GM19351 (cell line): ENCODE measurements around the gene CSRP2.

Experiments used
- ATAC-seq: cut with Tn5 transposase; IDR thresholded peaks from one replicate; pipeline ENCODE4 v1.9.1; 2021; ENCODE audit warnings: mild to moderate bottlenecking, moderate library complexity; ENCODE audit not compliant: unreplicated experiment

CSRP2 gene

DNA sequence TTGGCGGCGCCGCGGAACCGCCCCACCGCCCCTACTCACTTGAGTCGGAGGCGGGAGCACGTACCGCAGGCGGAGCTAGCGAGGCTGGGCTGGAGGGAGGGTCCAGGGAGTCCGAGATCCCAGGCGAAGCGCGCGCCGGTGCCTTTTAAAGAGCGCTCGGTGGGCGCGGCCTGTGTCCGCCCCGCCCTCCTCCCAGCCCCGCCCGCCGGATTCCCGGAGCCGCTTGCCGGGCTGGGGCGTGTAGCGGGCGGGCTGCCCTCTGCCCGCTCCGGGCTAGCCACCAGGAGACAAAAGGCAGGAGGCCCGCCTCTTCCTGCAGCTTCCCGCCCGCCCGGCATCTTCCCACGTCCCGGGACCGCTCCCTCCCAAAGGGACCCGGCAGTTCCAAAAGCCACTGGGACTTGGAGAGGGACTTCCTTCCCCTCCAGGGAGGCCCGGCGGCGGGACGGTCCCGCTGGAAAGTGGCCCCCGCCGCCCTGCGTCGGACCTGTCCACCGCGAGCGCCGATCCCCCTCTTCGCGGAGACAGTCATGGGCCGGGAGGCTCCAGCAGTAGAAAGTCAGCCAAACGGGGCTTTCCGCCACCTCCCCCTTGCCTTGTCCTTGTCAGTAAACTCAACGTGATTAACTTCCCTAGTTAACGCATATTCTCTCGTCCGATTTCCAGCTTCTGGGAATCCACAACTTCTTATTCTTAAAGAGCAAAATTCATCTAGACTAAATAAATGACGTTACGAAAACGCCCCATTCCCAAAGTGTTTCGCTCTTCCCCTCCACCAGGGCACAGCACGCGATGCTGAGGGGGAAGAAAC lies at the start of gene CSRP2:
Gene CSRP2 (minus strand): TSS at position 121 of the 811 bp plus-strand sequence. CDS start 12,759 bp downstream, outside the sequence.
- peak; percentile 88 for ATAC-seq

DNA sequence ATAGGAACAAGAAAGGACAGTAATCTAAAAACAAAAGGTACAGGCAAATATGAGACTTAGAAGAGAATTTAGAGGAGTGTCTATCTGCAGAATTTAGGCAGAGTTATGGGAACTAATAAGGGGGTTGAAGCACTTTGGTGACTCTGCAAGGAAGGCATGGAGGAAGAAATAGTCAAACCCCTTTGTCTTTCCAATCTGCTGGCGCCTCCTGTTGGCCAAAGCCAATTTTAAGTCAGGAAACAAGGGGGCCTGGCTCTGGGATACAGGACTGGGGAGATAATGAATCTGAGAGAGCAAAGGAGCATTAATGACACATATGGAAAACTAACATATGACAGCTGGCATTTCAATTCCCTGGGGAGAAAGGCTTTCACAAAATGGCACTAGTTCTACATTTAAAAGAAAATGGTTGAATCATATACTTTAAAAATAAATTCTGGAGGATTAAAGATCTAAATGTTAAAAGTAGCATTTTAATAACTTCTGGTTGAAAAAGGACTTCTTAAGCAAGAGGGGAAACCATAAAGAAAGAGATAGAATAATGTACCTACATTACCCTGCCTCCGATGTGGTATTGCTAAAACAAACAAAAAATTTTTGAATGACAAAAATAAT lies 48.5 kb upstream of the CSRP2 start:
- ATAC-seq = no peak

DNA sequence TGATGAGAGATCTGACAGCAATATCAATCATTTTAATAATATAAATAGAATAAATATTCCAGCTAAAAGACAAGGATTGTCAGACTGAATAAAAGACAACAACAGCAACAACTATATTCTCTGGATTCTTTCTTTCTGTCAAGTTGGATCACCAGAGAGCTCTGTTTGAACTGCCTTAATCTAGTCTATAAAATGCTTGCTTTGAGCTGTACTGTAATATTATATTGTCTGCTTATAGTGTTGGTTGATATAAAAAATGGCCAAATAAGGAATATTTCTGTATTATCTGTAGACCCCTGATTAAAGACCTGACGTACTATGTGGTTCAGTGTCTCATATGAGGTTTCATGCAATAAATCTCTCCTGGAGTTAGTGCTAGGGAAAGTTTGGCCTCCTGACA lies 46.3 kb upstream of the CSRP2 start:
- ATAC-seq = no peak

DNA sequence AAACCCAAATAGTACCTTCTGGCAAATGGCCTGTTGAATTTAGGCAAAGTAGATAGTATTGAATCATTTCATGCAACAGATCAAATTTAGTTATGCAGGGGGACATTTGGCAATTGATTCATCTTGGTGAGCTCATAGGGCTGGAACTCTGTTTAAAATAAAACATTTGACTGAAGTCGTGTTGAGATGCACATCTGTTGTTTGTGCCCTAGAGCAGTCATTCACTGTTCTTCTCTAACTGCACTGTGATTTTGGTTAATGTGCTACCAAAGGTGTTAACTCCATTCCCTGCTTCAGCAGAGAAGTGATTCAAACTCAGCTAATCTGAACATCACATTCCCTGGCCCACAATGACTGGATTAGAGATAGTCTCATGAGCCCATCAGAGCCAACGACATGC lies 44.0 kb upstream of the CSRP2 start:
- no peak for ATAC-seq

DNA sequence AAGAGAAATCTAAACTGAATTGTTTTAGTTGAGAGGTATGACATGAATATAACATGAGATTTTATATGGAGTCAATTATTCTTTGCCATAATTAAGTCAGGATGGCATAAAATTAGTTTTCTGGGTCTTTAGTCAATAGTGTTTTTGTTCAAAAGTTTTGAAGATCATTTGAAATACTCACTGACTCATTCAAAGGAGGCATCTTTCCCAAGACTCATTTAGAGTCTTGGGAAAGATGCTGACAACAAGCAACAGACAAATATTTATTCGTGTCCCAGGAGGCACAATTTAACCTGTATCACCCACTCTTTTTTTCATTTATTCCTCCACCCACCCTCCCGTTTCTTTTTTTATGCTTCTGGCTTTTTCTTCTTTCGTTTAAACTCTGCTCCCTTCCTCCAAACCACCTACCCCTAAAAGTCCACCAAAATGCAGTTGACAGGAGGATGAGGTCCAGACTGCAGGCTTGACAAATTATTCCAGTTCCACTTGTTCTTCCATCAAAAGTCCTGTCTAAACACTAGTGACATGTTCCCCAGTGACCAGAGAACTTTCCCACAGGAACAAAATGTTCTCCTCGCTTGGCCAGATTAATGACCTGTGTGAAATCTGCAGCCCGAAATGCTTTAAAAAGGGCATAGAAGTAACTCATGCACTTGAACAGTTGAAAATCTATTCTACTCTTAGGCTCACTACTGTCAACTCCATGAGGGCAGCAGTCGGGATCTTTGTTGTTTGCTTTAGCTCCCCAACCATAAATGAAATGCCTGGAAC lies 43.3 kb upstream of the CSRP2 start:
- ATAC-seq = no peak

DNA sequence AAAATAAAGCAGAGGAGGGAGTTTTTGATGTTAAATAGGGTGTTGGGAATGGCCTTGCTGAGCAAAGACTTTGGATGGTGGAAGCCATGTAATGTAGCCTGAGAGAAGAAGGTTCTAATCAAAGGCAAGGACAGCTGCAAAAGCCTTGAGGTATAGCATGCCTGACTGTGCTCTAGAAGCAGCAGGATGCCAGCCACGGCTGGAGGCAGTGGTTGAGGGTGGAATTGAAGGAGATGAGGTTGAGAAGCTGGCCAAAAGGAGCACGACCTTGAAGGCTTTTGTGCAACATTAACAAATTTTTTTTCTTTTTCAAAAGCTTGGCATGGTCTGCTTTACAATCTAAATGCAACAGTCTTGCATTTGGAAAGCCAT lies 42.3 kb upstream of the CSRP2 start:
- ATAC-seq = no peak

DNA sequence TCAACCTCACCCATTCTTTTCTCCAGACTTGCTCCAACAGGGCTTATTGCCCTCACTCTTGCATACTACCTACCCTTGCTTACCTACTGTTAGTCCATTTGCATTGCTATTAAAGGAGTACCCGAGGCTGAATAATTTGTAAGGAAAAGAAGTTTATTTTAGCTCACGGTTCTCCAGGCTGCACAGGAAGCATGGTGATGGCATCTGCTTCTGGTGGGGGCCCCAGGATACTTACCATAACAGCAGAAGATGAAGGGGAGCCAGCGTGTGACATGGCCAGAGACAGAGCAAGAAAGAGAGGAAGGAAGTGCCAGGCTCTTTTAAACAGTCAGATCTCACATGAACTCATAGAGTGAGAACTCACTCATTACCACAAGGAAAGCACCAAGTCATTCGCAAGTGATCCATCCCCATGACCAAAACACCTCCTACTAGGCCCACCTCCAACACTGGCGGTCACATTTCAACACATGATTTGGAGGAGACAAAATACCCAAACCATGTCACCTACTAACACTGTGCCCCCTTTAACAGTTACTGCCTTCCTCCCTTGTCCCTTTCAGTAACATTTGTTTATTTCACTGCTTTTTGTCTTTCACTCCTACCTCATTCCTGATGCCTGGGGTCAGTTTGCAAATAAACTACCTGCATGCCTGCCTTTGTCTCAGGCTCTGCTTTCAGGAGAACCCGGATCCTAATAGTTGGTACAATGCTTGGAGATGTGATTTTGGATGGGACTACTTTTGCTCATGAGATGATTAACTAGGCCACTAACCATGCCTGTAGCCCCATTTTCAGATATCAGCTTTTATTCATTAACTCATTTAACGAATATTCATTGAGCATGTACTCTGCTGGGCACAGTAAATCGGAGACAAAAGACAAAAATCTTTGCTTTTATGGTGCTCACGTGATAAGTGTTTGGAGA lies 41.6 kb upstream of the CSRP2 start:
- peak; percentile 82 for ATAC-seq

DNA sequence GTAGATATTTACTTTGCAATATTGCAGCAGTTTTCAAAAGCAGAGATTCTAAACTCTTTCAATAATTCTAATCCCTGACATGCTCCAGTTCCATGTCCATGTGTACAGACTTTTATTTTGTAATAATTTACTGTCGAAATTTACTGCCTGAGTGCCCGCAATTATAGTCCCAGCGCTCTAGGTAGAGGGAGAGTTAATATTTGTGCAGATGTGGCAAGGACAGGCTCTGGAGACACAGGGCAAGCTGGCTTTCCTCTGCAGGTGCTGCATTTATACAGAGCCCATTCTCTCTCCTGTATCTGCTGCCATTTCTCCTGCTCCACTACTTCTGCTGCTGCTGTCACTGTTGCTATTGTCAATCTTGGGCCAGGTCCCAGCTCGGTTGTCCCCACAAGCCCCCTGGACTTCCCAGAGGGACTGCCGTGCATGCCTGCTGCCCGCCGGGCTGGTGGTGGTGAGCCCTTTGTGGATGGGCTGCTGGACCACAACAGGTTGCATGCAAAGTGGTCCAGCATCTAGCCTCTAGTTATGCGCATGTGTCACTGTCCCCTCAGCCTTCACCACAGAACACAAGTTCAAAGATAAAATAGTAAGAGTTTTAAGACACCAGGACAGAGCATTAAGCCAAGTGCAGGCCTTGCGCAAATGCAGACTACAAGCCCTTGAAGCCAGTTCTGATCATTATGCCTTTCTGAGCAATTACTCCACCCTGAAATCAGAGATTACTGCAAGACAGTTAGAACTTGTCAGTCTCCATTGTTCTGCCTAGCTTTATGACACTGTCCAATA lies 40.8 kb upstream of the CSRP2 start:
- ATAC-seq = no peak

DNA sequence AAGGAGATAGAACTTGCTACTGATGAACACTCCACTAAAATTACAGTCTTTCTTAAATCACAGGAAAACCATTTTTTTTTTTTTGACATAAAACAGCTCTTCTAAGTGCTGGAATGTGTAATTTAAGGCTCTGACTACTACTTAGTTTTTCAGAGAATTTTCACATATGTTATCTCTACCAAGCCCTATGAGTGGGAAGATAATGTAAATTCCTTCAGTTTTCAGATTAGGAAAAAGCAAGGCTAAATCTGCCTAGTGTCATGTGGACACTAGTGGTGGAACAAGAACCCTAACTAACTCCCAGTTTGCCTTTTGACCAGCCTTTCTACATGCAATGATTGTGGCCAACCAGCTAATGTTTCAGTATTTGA lies 37.3 kb upstream of the CSRP2 start:
- ATAC-seq = no peak

DNA sequence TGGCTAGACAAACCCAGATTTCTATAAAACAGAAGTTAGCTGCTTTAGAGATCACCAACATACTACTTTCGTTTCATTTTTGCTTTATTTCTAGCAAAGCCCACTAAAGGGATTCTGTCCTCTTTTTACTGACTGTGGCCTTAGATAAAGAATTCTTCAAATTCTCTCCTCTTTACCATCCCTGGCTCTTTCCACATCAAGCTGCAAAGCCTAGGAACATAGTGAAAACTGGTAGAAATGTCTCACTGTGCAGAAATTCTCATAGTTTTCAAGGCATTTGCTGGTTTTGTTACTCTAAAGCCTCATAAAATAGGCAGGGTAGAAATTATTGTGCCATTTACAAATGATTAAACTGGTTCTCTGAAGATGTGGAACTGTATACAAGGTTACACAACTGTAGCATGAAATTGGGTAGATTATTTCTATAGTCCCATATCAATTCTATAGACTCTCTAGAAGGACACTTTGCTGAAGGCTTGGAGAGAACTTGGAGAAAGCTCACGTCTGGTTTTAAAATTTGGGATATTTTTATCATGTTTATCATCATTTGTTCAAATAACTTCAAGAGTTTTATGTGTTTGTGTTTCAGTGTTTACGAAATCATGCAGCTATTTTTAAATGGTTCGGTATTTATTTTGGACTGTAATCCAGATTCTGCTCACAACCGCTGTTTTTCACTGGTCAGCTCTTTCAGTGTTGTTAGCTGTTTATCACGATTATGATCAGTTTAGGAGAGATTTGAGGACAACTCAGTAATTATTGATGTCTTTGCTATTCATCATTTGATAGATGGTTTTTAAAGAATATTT lies 36.7 kb upstream of the CSRP2 start:
- ATAC-seq = no peak

DNA sequence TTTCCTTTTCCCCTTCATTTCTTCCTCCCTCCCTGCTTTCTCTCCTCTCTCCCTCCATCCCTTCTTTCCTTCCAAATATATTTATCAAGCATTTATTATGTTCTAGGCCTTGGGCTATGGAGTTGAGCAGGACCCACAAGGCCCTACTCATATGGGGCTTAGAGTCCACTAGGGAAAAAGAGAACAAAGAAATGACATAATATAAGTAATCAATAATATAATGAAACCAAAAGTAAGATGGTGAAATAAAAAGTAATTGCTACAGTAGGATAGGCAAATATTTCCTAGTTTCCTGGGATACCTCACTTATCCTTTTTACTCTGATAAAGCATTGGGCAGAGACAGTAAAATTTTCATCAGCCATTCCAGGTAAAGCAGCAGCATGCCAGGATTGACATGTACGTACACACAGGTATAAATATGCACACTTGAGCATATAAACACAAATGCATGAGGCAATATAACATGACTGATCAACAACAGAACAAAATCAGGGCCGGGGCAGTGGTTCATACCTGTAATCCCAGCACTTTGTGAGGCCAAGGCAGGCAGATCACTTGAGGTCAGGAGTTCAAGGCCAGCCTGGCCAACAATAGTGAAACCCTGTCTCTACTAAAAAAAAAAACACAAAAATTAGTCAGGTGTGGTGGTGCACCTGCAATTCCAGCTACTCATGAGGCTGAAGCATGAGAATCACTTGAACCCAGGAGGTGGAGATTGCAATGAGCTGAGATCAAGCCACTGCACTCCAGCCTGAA lies 35.5 kb upstream of the CSRP2 start:
- no peak for ATAC-seq

DNA sequence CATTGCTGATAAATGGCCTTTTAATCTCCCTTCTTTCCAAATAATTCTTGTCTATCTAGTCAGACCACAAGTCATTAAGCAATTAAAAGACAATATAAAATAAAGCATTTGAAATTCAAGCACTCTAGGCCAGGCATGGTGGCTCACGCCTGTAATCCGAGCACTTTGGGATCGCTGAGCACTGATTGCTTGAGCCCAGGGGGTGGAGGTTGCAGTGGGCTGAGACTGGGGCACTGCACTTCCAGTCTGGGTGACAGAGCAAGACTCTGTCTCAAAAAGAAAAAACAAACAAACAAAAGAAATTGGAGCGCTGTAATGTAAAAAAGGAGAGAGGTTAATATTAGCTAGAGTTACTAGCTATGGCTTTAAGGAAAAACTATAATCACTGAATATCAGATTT lies 30.5 kb upstream of the CSRP2 start:
- no peak for ATAC-seq

DNA sequence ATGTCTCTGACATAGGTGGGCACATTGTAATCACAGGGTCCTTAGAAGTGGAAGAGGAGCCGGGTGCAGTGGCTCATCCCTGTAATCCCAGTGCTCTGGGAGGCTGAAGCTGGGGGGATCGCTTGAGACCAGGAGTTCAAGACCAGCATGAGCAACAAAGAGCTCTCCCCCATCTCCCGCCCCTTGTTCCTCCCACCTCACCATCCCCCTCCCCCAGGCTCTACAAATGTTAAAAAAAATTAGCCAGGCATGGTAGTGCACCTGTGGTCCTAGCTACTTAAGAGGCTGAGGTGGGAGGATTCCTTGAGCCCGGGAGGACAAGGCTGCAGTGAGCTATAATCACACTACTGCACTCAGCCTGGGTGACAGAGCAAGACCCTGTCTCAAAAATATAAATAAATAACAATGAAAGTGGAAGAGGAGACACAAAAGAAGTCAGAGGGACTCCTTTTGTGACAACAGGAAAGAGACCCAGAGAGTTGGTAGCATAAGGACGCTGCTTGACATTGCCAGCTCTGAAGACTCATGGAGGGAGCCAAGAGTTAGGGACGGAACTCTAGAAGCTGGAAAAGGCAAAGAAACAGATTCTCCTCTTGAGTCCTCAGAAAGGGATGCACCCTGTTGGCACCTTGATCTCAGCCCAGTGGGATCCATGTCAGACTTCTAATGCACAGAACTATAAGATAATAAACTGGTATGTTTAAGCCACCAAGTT lies 29.6 kb upstream of the CSRP2 start:
- ATAC-seq = no peak

DNA sequence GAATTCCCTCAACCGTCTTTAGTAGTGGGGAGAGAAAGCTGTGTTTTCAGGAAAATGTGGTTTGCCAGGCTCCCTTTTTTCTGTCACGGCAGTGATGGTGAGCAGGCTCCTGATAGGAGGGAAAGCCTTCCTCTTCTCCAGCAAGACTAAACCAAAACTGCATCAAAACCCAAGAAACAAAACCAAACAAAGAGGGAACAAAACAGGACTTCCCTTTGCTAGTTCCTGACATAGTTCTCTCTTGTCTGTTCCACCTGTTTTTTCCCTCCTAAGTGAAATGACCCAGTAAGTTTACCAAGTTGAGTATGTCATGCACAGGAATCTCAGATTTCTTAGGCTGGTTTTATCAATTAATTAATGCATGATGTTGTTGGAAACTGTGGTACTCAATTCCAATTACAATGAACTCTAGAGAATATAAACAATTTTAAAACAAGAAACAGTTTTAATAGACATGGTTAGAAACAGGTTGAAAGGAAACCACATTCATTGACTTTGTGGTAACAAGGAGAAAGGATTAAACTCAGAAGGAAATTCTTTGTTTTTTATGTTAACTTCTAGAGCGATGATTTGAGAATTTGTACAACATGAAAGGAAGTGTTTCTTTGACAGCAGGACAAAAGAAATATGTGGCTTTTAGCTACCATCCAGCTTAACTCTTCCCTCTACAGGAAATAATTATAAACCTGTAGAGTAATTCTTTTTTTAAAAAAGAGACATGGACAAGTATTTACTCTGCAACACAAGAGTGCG lies 23.0 kb upstream of the CSRP2 start:
- ATAC-seq = no peak

DNA sequence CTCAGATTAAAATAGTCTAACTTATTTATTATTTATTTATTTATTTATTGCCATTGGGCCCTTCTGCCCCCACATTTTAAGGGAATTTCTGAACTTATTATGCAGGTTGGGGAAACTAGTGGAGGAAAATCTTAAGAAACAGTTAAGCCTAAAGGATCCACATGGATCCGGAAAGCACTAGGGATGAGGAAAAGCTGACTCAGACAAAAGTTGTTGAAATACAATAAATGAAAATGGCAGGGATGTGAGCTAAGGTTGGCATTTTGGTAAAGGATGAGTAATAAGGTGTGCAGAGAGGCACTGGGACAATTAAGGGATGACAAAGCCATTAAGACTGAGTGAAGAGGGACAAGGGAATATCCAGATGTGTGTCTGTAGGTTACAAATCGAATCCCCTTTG lies 20.7 kb upstream of the CSRP2 start:
- ATAC-seq = no peak

DNA sequence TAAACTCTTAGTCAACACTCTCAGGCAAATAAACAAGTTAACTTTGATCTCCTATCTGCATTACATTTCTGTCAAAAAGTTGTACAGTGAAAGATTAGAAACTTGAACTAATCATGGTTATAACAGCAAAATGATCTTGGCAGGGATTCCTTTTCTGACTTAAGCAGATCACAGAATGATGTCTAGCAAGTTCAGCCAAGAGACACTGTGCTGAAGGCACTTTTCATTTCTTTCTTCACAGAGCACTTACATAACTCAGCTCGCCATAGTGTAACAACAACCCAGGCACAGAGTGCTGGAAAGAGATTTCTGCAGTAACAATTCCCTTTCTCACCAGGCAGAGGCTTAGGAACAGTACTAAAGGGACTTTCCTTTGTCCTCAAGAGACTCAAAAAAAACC lies 19.6 kb upstream of the CSRP2 start:
- ATAC-seq = no peak

DNA sequence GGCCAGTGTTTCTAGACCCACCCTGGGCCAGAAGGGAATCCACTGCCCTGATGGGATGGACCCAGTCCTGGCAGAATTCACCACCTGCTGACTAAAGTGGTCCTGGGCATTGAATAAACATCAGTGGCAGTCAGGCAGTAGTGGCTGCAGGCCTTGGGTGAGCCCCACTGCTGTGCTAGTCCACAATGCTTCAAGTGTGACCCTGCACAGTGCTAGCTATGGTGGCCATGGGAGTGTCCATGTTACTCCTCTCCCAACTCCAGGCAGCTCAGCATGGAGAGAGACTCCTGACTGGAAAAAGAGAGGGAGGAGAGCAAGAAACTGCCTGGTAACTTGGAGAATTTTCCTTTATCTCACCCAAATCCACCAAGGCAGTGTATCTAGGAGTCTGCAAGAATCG lies 17.5 kb upstream of the CSRP2 start:
- no peak for ATAC-seq
